ENCODE measurements around the gene APBB2. TPM values are rescaled to one million over a fixed set of nuclear protein-coding genes. Genes with fewer than 3 reads are reported as not detected.

The APBB2 gene
- total RNA-seq, 2 donors from 2014 or later = 56.1 to 64.8 TPM

GRCh38 chr4:41160012-41160789, 54.1 kb downstream of the APBB2 start:
- WGBS, 2 experiments (ENCODE audit: insufficient coverage in 1 of 2, insufficient read length in 1 of 2) = 92 to 100% methylated on average over 5 to 10 of the region's 10 CpGs
- H3K4me1 ChIP-seq (ENCODE audit: control insufficient read depth, insufficient read depth, low read length) = no peaks in the 10 kb centered on the region
- H3K9me3 ChIP-seq (ENCODE audit: control insufficient read depth, low read length) = no peaks in the 10 kb centered on the region
- no peaks in the 10 kb centered on the region for H3K9me3 Mint-ChIP-seq
- peak; percentile 66 for DNase-seq
- H3K9ac ChIP-seq (ENCODE audit: extremely low read depth, low read length, poor library complexity, severe bottlenecking) = no peak overlapping the region
- no peaks in the 10 kb centered on the region for H3K36me3 ChIP-seq (ENCODE audit: control insufficient read depth, insufficient read depth, low read length)
- no peak for TF ChIP-seq CTCF (conservative IDR thresholded peaks at IDR 0.05)
- H3K27ac Mint-ChIP-seq = peak overlapping the region; percentile 53
- no peaks in the 10 kb centered on the region for H3K27me3 ChIP-seq (ENCODE audit: control insufficient read depth, insufficient read depth, low read length, poor library complexity, severe bottlenecking)
- H3K4me3 Mint-ChIP-seq = no peak overlapping the region
- no peak overlapping the region for H3K27ac ChIP-seq (ENCODE audit: low read depth, low read length)
- H3K36me3 Mint-ChIP-seq (ENCODE audit: low read depth) = peaks cover 8% of the 10 kb centered on the region
- no peaks in the 10 kb centered on the region for H3K27me3 Mint-ChIP-seq (ENCODE audit: insufficient read depth)
- no peak overlapping the region for H3K4me3 ChIP-seq (ENCODE audit: low read length)
- H3K4me1 Mint-ChIP-seq = peaks cover 37% of the 10 kb centered on the region

GRCh38 chr4:41158756-41159155, 55.6 kb downstream of the APBB2 start:
- H3K27ac Mint-ChIP-seq = no peak overlapping the region
- H3K4me1 ChIP-seq (ENCODE audit: control insufficient read depth, insufficient read depth, low read length) = no peaks in the 10 kb centered on the region
- no peaks in the 10 kb centered on the region for H3K27me3 Mint-ChIP-seq (ENCODE audit: insufficient read depth)
- no peak for TF ChIP-seq CTCF (conservative IDR thresholded peaks at IDR 0.05)
- H3K36me3 ChIP-seq (ENCODE audit: control insufficient read depth, insufficient read depth, low read length) = no peaks in the 10 kb centered on the region
- no peak overlapping the region for H3K4me3 ChIP-seq (ENCODE audit: low read length)
- peaks cover 8% of the 10 kb centered on the region for H3K36me3 Mint-ChIP-seq (ENCODE audit: low read depth)
- H3K9me3 ChIP-seq (ENCODE audit: control insufficient read depth, low read length) = no peaks in the 10 kb centered on the region
- no peak overlapping the region for H3K4me3 Mint-ChIP-seq
- H3K27me3 ChIP-seq (ENCODE audit: control insufficient read depth, insufficient read depth, low read length, poor library complexity, severe bottlenecking) = no peaks in the 10 kb centered on the region
- no peaks in the 10 kb centered on the region for H3K9me3 Mint-ChIP-seq
- DNase-seq = no peak
- 89 to 100% methylated on average over 4 to 5 of the region's 5 CpGs for WGBS, 2 experiments (ENCODE audit: insufficient coverage in 1 of 2, insufficient read length in 1 of 2)
- H3K27ac ChIP-seq (ENCODE audit: low read depth, low read length) = no peak overlapping the region
- peaks cover 43% of the 10 kb centered on the region for H3K4me1 Mint-ChIP-seq
- H3K9ac ChIP-seq (ENCODE audit: extremely low read depth, low read length, poor library complexity, severe bottlenecking) = no peak overlapping the region

- no peaks in the 10 kb centered on the region for H3K27me3 ChIP-seq (ENCODE audit: control insufficient read depth, insufficient read depth, low read length, poor library complexity, severe bottlenecking)
- Mint-ChIP-seq H3K4me3 (no peak overlapping the region), H3K9me3 (no peaks in the 10 kb centered on the region), H3K4me1 (peaks cover 39% of the 10 kb centered on the region), H3K36me3 (ENCODE audit: low read depth) (peaks cover 8% of the 10 kb centered on the region), H3K27me3 (ENCODE audit: insufficient read depth) (no peaks in the 10 kb centered on the region), H3K27ac (no peak overlapping the region)
- 80 to 93% methylated on average over 1 of the region's 1 CpG for WGBS, 2 experiments (ENCODE audit: insufficient coverage in 1 of 2, insufficient read length in 1 of 2)
- no peaks in the 10 kb centered on the region for H3K9me3 ChIP-seq (ENCODE audit: control insufficient read depth, low read length)
- no peak for TF ChIP-seq CTCF (conservative IDR thresholded peaks at IDR 0.05)
- no peaks in the 10 kb centered on the region for H3K36me3 ChIP-seq (ENCODE audit: control insufficient read depth, insufficient read depth, low read length)
- DNase-seq = no peak
- no peaks in the 10 kb centered on the region for H3K4me1 ChIP-seq (ENCODE audit: control insufficient read depth, insufficient read depth, low read length)
- H3K4me3 ChIP-seq (ENCODE audit: low read length) = no peak overlapping the region
- H3K9ac ChIP-seq (ENCODE audit: extremely low read depth, low read length, poor library complexity, severe bottlenecking) = no peak overlapping the region
- no peak overlapping the region for H3K27ac ChIP-seq (ENCODE audit: low read depth, low read length)
Observed at GRCh38 chr4:41158274-41158673, 56.1 kb downstream of the APBB2 start.

All from endodermal cell (in vitro differentiated cells).